Measurements from ENCODE around the gene ARL16. TPM values are rescaled to one million over a fixed set of nuclear protein-coding genes. Genes with fewer than 3 reads are reported as not detected.

Gene ARL16
- total RNA-seq, 1 experiment from 2014 or later = 46.7 TPM

DNA sequence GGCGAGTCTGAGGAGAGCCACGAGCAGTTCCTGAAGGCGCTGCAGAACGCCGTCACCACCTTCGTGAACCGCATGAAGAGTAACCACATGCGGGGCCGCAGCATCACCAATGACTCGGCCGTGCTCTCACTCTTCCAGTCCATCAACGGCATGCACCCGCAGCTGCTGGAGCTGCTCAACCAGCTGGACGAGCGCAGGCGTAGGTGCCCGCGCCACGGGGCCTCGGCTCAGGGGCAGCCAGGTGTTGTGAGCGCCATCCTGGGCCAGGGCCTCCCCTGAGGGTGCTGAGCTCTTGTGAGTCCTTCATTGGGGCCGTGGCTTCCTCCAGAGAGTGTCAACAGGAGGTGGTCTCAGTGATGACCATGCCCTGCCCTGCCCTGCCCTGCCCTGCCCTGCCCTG, 12.2 kb upstream of the ARL16 start:
- H3K4me3 Mint-ChIP-seq = no peak overlapping the region
- H3K27me3 Mint-ChIP-seq (ENCODE audit: low read depth) = no peaks in the 10 kb centered on the region
- no peak overlapping the region for H3K27ac Mint-ChIP-seq
- DNase-seq (ENCODE audit: low spot score) = no peak
- H3K36me3 Mint-ChIP-seq = peaks cover 34% of the 10 kb centered on the region
- ChIA-PET POLR2A (no interaction called here), CTCF (interaction anchor here (1.8 kb wide), 1 partner anchor 20 kb away, joined by 9 read pairs; no protein-coding TSS in a partner anchor)
- ATAC-seq = no peak
- H3K4me1 Mint-ChIP-seq = peaks cover under 1% of the 10 kb centered on the region; the same call in 1 of the 2 replicates
- TF ChIP-seq, protein P1, sequence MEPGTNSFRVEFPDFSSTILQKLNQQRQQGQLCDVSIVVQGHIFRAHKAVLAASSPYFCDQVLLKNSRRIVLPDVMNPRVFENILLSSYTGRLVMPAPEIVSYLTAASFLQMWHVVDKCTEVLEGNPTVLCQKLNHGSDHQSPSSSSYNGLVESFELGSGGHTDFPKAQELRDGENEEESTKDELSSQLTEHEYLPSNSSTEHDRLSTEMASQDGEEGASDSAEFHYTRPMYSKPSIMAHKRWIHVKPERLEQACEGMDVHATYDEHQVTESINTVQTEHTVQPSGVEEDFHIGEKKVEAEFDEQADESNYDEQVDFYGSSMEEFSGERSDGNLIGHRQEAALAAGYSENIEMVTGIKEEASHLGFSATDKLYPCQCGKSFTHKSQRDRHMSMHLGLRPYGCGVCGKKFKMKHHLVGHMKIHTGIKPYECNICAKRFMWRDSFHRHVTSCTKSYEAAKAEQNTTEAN (CRISPR knock-in tag; IDR thresholded peaks at IDR 0.05) = no peak
- TF ChIP-seq IRF2 (CRISPR knock-in tag; IDR thresholded peaks at IDR 0.05; ENCODE audit: borderline replicate concordance, low read depth) (no peak), RORB (CRISPR knock-in tag; IDR thresholded peaks at IDR 0.05) (no peak), NFE2L1 (CRISPR knock-in tag; IDR thresholded peaks at IDR 0.05) (no peak), ESRRA (CRISPR knock-in tag; IDR thresholded peaks at IDR 0.05; ENCODE audit: borderline replicate concordance) (no peak), SMAD3 (CRISPR knock-in tag; IDR thresholded peaks at IDR 0.05; ENCODE audit: borderline replicate concordance) (no peak), EMX1 (CRISPR knock-in tag; IDR thresholded peaks at IDR 0.05) (no peak), HMGA2 (CRISPR knock-in tag; IDR thresholded peaks at IDR 0.05) (no peak), MXD4 (CRISPR knock-in tag; IDR thresholded peaks at IDR 0.05; ENCODE audit: borderline replicate concordance) (no peak), CBFB (CRISPR knock-in tag; IDR thresholded peaks at IDR 0.05; ENCODE audit: low read depth) (no peak), ZBTB21 (CRISPR knock-in tag; IDR thresholded peaks at IDR 0.05; ENCODE audit: borderline replicate concordance) (no peak)
- TF ChIP-seq, protein P2, sequence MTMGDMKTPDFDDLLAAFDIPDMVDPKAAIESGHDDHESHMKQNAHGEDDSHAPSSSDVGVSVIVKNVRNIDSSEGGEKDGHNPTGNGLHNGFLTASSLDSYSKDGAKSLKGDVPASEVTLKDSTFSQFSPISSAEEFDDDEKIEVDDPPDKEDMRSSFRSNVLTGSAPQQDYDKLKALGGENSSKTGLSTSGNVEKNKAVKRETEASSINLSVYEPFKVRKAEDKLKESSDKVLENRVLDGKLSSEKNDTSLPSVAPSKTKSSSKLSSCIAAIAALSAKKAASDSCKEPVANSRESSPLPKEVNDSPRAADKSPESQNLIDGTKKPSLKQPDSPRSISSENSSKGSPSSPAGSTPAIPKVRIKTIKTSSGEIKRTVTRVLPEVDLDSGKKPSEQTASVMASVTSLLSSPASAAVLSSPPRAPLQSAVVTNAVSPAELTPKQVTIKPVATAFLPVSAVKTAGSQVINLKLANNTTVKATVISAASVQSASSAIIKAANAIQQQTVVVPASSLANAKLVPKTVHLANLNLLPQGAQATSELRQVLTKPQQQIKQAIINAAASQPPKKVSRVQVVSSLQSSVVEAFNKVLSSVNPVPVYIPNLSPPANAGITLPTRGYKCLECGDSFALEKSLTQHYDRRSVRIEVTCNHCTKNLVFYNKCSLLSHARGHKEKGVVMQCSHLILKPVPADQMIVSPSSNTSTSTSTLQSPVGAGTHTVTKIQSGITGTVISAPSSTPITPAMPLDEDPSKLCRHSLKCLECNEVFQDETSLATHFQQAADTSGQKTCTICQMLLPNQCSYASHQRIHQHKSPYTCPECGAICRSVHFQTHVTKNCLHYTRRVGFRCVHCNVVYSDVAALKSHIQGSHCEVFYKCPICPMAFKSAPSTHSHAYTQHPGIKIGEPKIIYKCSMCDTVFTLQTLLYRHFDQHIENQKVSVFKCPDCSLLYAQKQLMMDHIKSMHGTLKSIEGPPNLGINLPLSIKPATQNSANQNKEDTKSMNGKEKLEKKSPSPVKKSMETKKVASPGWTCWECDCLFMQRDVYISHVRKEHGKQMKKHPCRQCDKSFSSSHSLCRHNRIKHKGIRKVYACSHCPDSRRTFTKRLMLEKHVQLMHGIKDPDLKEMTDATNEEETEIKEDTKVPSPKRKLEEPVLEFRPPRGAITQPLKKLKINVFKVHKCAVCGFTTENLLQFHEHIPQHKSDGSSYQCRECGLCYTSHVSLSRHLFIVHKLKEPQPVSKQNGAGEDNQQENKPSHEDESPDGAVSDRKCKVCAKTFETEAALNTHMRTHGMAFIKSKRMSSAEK (CRISPR knock-in tag; IDR thresholded peaks at IDR 0.05; ENCODE audit: borderline replicate concordance) = no peak
- no peaks in the 10 kb centered on the region for H3K9me3 Mint-ChIP-seq

DNA sequence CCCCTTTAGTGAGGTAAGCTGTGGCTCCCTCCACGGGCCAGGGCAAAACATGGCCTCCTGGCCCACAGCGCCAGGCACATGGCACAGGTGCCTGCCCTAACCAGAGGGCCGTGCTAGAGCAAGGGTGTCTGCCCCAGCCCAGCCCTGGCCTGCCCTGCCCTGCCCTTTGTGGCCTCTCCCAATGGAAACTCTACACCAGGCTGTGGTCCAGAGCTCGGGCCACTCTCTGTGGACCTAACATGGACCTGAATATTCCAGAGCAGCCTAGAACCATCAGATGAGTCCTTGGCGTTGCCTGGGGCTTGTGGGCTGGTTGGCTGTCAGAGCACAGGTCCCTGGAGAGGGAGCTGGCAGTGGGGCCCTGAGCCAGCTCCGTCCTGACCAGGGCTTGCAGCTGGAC, 11.6 kb upstream of the ARL16 start:
- no peak overlapping the region for H3K27ac Mint-ChIP-seq
- H3K27me3 Mint-ChIP-seq (ENCODE audit: low read depth) = no peaks in the 10 kb centered on the region
- H3K4me1 Mint-ChIP-seq = no peaks in the 10 kb centered on the region
- CTCF ChIA-PET = interaction anchor here (1.8 kb wide), 1 partner anchor 19 kb away, joined by 9 read pairs; no protein-coding TSS in a partner anchor
- POLR2A ChIA-PET = interaction anchor here (0.5 kb wide), 1 partner anchor 226 kb away, joined by 3 read pairs; no protein-coding TSS in a partner anchor
- no peaks in the 10 kb centered on the region for H3K9me3 Mint-ChIP-seq
- no peak overlapping the region for H3K4me3 Mint-ChIP-seq
- DNase-seq (ENCODE audit: low spot score) = no peak
- ATAC-seq = no peak
- H3K36me3 Mint-ChIP-seq = peaks cover 32% of the 10 kb centered on the region
- no peak for TF ChIP-seq ESRRA (CRISPR knock-in tag; IDR thresholded peaks at IDR 0.05; ENCODE audit: borderline replicate concordance)
- no peak for TF ChIP-seq CREB1 (CRISPR knock-in tag; IDR thresholded peaks at IDR 0.05)
- TF ChIP-seq, protein P3, sequence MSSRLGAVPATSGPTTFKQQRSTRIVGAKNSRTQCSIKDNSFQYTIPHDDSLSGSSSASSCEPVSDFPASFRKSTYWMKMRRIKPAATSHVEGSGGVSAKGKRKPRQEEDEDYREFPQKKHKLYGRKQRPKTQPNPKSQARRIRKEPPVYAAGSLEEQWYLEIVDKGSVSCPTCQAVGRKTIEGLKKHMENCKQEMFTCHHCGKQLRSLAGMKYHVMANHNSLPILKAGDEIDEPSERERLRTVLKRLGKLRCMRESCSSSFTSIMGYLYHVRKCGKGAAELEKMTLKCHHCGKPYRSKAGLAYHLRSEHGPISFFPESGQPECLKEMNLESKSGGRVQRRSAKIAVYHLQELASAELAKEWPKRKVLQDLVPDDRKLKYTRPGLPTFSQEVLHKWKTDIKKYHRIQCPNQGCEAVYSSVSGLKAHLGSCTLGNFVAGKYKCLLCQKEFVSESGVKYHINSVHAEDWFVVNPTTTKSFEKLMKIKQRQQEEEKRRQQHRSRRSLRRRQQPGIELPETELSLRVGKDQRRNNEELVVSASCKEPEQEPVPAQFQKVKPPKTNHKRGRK (CRISPR knock-in tag; IDR thresholded peaks at IDR 0.05; ENCODE audit: borderline replicate concordance) = no peak
- no peak for TF ChIP-seq ZNF396 (CRISPR knock-in tag; IDR thresholded peaks at IDR 0.05; ENCODE audit: borderline replicate concordance)
- TF ChIP-seq ZBTB21 (CRISPR knock-in tag; IDR thresholded peaks at IDR 0.05; ENCODE audit: borderline replicate concordance) = no peak
- TF ChIP-seq FOXK1 (CRISPR knock-in tag; IDR thresholded peaks at IDR 0.05) = no peak
- no peak for TF ChIP-seq ZNF317 (CRISPR knock-in tag; IDR thresholded peaks at IDR 0.05; ENCODE audit: borderline replicate concordance, low read depth)
- TF ChIP-seq, protein P4, sequence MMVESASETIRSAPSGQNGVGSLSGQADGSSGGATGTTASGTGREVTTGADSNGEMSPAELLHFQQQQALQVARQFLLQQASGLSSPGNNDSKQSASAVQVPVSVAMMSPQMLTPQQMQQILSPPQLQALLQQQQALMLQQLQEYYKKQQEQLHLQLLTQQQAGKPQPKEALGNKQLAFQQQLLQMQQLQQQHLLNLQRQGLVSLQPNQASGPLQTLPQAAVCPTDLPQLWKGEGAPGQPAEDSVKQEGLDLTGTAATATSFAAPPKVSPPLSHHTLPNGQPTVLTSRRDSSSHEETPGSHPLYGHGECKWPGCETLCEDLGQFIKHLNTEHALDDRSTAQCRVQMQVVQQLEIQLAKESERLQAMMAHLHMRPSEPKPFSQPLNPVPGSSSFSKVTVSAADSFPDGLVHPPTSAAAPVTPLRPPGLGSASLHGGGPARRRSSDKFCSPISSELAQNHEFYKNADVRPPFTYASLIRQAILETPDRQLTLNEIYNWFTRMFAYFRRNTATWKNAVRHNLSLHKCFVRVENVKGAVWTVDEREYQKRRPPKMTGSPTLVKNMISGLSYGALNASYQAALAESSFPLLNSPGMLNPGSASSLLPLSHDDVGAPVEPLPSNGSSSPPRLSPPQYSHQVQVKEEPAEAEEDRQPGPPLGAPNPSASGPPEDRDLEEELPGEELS (CRISPR knock-in tag; IDR thresholded peaks at IDR 0.05) = no peak
- TF ChIP-seq, protein P5, sequence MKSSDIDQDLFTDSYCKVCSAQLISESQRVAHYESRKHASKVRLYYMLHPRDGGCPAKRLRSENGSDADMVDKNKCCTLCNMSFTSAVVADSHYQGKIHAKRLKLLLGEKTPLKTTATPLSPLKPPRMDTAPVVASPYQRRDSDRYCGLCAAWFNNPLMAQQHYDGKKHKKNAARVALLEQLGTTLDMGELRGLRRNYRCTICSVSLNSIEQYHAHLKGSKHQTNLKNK (CRISPR knock-in tag; IDR thresholded peaks at IDR 0.05) = no peak
- TF ChIP-seq, protein P6, sequence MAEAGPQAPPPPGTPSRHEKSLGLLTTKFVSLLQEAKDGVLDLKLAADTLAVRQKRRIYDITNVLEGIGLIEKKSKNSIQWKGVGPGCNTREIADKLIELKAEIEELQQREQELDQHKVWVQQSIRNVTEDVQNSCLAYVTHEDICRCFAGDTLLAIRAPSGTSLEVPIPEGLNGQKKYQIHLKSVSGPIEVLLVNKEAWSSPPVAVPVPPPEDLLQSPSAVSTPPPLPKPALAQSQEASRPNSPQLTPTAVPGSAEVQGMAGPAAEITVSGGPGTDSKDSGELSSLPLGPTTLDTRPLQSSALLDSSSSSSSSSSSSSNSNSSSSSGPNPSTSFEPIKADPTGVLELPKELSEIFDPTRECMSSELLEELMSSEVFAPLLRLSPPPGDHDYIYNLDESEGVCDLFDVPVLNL (CRISPR knock-in tag; IDR thresholded peaks at IDR 0.05; ENCODE audit: borderline replicate concordance, low read depth) = no peak
- TF ChIP-seq ZNF232 (CRISPR knock-in tag; IDR thresholded peaks at IDR 0.05) = no peak
- TF ChIP-seq, protein P7, sequence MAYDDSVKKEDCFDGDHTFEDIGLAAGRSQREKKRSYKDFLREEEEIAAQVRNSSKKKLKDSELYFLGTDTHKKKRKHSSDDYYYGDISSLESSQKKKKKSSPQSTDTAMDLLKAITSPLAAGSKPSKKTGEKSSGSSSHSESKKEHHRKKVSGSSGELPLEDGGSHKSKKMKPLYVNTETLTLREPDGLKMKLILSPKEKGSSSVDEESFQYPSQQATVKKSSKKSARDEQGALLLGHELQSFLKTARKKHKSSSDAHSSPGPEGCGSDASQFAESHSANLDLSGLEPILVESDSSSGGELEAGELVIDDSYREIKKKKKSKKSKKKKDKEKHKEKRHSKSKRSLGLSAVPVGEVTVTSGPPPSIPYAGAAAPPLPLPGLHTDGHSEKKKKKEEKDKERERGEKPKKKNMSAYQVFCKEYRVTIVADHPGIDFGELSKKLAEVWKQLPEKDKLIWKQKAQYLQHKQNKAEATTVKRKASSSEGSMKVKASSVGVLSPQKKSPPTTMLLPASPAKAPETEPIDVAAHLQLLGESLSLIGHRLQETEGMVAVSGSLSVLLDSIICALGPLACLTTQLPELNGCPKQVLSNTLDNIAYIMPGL (CRISPR knock-in tag; IDR thresholded peaks at IDR 0.05) = no peak
- TF ChIP-seq ZNF263 (CRISPR knock-in tag; IDR thresholded peaks at IDR 0.05; ENCODE audit: low read depth) = no peak
